ENCODE results near the gene FGF18. TPM values are rescaled to one million over a fixed set of nuclear protein-coding genes. Genes with fewer than 3 reads are reported as not detected.

The FGF18 gene
- total and polyA plus RNA-seq, 8 donors, result 0.13 to 0.97 (median 0.36) TPM

- DNase-seq, result no peak
- ATAC-seq, result no peak
- intact Hi-C loops (cut with DNase I), result no loop called here
- FAIRE-seq, result no peak
- no peaks in the 10 kb centered on the region for H3K9me3 ChIP-seq
- peak overlapping the region in 2 of 4 donors; percentile 84 to 88 for H3K27ac ChIP-seq
- H3K36me3 ChIP-seq, result peaks cover 0 to 23% (median 0%) of the 10 kb centered on the region in 3 donors
- H3K4me1 ChIP-seq, result peaks cover 0 to 17% (median 3%) of the 10 kb centered on the region in 3 donors
- H3K4me3 ChIP-seq, result peak overlapping the region; percentile 74 to 90 (median 88)
- no peaks in the 10 kb centered on the region for H3K27me3 ChIP-seq
- no peak for TF ChIP-seq CTCF (IDR thresholded peaks at IDR 0.05)
- 3 to 5% methylated on average over 14 of the region's 14 CpGs for WGBS, 2 donors
Observed at GRCh38 chr5:171388816-171389168, 30.7 kb upstream of the FGF18 start.

GRCh38 chr5:171390883-171391677 is 28.4 kb upstream of the FGF18 start:
- ATAC-seq, result no peak
- no peak for TF ChIP-seq CTCF (IDR thresholded peaks at IDR 0.05)
- Histone ChIP-seq H3K9me3 (no peaks in the 10 kb centered on the region), H3K27me3 (no peaks in the 10 kb centered on the region), H3K4me1 (peaks cover 0 to 17% (median 3%) of the 10 kb centered on the region in 3 donors), H3K27ac (no peak overlapping the region), H3K36me3 (peaks cover 0 to 39% (median 8%) of the 10 kb centered on the region in 3 donors), H3K4me3 (no peak overlapping the region)
- 59 to 68% methylated on average over 8 of the region's 8 CpGs for WGBS, 2 donors
- intact Hi-C loops (cut with DNase I), result no loop called here
- no peak for DNase-seq
- FAIRE-seq, result no peak

GRCh38 chr5:171391996-171392577 is 27.4 kb upstream of the FGF18 start:
- no peak overlapping the region for H3K4me3 ChIP-seq
- peaks cover 0 to 17% (median 3%) of the 10 kb centered on the region in 3 donors for H3K4me1 ChIP-seq
- intact Hi-C loops (cut with DNase I), result no loop called here
- no peaks in the 10 kb centered on the region for H3K9me3 ChIP-seq
- H3K36me3 ChIP-seq, result peaks cover 0 to 47% (median 10%) of the 10 kb centered on the region in 3 donors
- ATAC-seq (no peak), DNase-seq (no peak), FAIRE-seq (no peak)
- H3K27ac ChIP-seq, result no peak overlapping the region
- 83 to 84% methylated on average over 14 of the region's 14 CpGs for WGBS, 2 donors
- H3K27me3 ChIP-seq, result no peaks in the 10 kb centered on the region
- no peak for TF ChIP-seq CTCF (IDR thresholded peaks at IDR 0.05)

GRCh38 chr5:171392585-171393159 is 26.8 kb upstream of the FGF18 start:
- Histone ChIP-seq H3K27me3 (no peaks in the 10 kb centered on the region), H3K4me1 (peaks cover 0 to 17% (median 3%) of the 10 kb centered on the region in 3 donors), H3K27ac (no peak overlapping the region), H3K9me3 (no peaks in the 10 kb centered on the region), H3K4me3 (no peak overlapping the region), H3K36me3 (peaks cover 0 to 53% (median 12%) of the 10 kb centered on the region in 3 donors)
- DNase-seq, result no peak
- ATAC-seq, result no peak
- no peak for FAIRE-seq
- intact Hi-C loops (cut with DNase I), result no loop called here
- 93 to 97% methylated on average over 4 of the region's 4 CpGs for WGBS, 2 donors
- TF ChIP-seq CTCF (IDR thresholded peaks at IDR 0.05), result no peak
